Inferior parietal cortex (tissue), 1 donor: ENCODE measurements around the gene RNF169.

Experiments
- DNase-seq: peaks from one replicate; pipeline ENCODE4 v3.0.0-alpha.2; 2016; ENCODE audit errors: extremely low spot score

Gene RNF169

DNA sequence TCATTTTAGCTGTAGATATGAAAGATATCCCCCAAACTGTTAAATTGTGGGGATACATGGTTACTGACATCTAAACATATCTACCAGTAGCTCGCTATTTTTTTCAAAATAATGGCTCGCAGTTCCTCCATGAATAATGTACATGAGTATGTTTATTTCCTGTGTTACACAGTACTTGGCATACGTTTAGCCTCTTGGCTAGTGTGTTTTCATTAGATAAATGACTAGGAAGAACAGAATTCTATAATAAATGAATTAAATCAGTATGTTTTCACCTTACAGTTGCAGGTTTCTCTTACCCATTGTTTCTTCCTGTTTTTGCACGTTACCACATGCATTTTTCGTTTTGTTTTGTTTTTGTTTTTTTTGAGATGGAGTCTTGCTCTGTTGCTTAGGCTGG lies 21.8 kb downstream of the RNF169 start:
- DNase-seq, result no peak

DNA sequence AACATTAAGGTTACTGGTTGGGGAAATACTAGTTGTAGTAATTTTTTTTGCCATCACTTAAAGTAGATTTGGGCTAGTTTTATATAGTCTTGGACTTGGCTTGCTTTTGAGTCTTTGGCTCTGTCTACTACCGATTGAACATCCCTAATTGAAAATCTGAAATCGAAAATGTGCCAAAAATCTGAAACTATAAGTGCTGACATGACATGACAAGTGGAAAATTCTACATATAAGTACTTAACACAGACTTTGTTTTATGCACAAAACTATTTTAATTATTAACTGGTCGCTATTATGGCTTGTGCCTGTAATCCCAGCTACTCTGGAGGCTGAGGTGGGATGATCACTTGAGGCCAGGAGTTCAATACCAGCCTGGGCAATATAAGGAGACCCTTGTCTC lies 22.5 kb downstream of the RNF169 start:
- DNase-seq, result no peak

DNA sequence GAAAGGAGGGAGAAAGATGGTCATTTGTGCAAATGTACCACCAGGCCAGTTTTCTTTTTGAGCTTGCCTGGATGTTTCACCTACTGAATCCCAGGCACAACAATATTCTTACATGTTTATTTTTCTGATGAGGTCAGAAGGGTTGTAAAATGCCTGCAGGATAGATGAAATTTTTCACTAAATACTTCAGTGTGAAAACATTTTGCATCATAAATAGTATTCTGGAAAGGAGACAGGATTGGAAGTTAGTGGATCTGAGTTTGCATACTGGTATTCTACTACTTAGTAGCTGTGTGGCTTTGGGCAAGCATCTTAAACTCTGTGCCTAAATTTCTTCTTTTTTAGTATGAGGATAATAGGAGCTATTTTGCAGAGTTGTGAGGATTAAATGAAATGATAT lies 24.8 kb downstream of the RNF169 start:
- no peak for DNase-seq

DNA sequence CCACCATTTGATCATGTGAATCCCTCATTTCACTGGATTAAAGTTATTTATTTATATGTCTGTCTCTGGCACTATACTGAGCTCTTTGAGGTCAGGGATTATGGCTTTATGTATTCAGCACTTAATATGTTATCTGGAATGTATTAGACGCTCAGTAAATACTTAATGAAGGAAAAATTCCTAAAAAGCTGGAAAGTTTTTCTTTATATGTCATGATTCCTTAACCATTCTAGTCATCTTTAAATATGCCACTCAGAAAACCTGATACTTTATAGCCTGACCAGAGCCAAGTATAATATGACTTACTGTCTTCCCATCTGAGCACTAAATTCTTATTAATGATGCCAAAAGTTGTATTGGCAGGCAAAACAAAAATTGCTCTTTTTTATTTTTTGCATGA lies 27.1 kb downstream of the RNF169 start:
- no peak for DNase-seq

DNA sequence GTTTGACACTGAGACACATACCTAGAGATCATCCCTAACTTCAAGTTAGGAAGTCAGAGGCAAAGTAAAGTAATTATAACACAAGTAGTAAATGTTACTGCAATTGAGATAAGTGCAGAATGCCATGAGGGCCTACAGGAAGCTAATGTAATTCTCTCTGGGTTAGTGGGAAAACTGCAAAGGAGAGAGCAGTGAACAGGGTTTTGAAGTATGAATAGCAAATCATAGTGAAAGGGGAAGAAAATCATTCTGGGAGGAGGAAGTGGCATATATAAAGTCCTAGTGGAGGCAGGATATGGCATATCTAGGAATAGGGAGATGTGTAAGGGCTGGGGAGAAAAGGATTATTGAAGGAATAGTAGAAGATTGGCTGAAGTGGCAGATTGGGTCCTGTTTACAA lies 27.9 kb downstream of the RNF169 start:
- no peak for DNase-seq

DNA sequence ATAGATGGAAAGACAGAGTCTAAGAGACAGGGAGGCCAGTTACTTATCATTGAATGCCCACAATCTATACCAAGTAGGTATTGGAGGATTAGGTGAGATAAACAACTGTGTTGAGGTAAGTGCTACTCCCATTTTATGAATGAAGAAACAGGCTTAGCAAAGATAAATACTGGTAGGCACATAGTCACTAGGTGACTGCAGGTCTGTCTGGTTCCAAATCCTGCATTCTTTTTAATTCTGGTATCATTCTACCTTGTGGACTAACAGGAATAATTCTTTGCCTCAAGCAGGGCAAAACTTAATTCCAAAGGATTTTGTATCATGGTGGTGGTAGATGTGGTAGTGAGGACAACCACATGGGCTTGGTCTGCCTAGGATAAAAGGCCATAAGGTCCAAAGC lies 28.4 kb downstream of the RNF169 start:
- DNase-seq, result no peak

DNA sequence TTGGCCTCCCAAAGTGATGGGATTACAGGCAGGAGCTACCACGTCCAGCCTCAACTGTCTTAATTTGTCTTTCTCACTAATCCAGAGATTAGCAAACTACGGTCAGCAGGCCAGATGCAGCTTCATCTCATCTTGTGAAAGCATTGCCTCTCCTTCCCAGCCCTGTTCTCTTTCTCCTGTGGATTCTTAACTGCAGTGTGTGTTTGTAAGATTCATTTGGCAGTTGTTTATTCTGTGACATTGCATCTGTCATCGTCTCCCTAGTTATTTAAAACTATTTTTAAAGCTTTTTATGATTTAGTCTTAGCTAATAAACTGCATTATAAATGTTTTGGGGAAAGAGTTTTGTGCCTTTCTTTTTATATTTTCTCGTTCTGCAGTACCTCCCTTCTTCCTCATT lies 29.2 kb downstream of the RNF169 start:
- DNase-seq, result no peak

DNA sequence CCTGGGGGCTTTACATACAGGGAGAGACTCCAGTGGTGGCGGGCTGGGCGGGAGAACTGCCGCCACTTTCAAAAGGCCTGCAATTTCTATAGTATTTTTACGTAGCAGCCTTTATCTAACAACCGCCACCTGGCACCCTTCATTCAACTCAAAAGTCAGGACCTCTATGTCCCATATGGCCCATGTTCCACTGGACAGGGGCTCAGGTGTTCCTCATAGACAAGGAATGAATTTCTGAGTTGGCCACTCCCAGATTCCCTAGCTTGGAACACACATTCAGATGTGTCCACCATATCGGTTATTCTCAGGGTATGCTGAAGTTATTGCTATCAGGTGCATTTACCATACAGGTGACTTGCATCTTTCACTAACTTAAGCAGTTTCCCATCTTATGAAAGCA lies 29.9 kb downstream of the RNF169 start:
- no peak for DNase-seq

DNA sequence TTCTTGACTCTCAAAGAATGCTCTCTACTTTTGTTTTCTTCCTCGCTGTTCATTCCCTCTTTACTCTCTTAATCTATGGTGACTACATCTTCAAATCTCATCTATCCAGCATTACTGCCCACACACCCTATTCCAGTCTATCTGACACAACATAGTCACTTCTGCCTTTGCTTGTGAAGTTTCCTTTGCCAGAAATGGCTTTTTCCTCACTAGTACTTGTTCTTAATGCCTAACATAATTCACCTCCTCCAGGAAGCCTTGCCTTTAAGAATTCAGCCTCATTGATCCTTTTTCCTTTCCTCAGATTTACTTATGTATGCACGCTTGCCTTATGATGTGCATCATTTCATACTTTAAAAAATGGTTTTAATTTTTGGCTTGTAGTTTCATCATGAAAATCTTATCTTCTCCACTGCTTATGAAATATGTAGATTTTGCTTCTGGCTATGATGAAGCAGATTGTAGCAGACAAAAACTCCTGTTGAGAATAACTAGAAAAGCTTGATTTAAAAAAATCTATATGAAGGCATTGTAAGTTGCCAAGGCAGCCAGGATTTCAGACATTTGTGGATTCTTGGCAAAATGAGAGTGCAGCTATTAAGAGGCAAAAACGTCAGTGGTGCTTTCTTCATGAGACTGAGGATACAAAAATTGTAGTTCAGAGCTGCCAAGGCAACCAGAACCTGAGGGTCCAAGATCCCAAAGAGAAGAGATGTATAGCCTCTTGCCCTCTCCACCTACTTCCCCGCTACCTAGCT lies 31.8 kb downstream of the RNF169 start:
- DNase-seq, result peak; percentile 40

DNA sequence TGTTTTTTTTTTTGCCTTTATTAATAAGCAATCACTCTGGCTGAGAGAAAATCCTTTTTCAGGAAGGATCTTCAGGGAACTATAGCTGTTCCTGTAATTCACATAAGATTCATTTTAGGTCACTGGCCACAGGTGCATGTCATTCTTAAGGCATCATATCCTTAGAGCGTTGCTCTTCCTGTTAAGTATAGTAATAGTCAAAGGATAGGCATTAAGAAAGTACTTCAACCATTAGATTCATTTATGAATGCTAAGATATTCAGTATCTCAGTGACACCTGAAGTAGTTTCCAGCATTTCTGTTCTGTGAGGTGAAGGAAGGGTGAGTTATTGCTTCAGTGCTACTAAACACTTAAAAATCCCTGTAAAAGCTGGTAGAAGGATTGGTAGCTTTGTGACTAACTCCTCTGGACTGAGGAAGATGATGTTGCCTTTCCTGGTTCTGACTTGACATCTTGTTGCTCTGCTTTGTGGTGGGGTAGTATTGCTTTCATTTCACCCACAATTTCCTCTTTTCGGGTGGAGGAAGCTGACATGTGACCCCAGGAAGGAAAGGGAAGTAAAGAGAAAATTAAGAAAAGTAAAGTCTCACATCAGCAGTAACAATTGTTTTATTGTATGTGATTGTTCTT lies 34.7 kb downstream of the RNF169 start:
- peak; percentile 32 for DNase-seq

DNA sequence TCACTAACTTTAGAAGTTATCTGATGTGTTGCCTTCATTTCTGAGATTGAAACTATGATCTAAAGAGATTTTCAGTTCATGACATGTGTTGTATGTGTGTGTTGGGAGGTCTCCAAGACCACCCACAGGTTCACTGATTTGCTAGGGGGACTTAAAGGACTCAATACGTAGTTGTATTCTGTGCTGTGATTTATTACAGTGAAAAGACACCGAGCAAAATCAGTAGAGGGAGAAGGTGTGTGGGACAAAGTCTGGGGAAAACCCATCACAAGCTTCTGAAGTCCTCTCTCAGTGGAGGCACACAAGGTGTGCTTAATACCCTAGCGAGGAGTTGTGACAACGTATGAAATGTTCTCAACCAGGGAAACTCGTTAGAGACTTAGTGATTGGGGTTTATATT lies 35.6 kb downstream of the RNF169 start:
- no peak for DNase-seq

DNA sequence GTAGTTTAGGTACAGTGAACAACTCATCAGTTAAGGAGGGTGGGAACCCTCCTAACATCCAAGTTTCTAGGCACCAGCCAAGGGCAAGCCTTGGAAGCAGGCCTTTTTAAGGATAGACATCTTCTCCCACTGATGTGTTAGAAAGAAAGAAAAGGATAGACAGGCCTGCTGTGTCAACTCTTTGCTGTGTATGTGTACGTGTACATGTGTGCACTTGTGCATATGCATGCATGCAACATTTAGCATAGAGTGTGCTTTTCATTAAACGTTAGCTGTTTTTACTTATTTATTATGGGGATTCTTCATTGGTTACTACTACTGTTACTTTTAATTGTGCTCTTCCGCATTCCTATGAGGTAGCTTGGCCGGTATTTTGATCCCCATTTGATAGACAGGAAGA lies 36.1 kb downstream of the RNF169 start:
- no peak for DNase-seq

DNA sequence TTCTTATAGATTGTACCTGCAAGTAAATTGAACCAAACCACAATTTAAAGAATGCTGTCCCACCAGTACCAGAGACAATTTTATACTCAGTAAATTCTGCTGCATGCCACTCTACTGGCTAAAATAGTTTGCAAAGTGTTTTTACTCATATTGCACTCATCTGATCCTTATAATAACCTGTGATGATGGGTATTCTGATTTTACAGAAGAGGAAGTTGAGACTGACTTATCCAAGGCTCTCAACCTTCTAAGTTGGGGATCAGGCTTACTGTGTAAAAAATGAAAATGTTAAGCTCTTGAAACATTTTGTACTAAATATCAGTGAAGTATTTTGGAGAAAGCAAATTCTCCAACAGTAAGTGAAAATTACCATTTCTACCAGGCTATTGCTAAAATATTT lies 37.9 kb downstream of the RNF169 start:
- DNase-seq, result no peak

DNA sequence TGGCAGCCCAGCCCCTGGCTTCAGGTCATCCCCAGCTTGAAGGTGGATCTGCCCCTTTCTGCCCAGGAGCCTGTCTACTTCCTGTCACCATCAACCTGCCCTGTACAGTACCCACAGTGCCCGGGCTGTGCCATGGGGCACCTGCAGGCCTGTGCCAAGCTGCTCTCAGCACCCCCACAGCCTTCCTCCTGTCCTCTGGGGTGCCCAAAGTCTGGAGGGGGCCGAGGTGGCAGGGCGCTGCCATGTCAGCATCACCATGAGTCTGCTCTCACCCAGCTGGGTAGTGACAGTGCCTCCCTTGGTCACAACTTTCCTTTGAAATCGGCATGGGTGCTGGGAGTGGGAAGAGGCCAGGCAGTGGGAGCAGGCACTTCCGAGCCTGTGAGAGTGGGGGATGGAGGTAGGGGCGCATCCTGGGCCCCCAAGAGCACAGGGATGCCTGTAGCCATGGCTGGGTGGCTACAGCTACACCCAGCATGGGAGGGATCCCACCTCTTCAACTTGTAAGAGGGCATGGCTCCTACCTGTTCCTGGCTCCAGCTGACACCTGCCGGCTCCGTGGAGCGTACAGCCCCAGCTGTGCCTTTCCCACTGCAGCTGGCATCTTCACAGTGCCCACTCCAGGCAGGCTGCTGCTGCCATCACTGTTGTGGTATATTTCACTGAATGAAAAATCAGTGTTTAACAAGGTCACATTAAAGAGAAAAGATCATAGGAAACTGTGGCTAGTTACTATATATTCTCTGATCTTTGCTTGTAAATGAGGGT lies 42.9 kb downstream of the RNF169 start:
- no peak for DNase-seq

DNA sequence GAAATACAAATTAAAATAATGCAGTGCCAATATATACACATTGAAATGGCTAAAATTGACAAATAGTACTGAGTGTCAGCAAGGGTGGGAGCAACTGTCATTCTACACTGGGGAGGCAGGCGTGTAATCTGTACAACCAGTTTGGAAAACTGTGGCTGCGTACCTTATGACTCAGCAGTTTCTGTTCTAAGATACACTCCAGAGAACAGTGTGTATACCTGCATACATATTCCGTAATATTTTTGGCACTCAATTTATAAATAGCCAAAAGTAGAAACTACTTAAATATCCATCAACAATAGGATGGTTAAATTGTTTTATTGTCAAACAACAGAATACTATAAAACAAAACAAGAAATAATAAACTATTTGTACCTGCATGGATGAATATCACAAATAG lies 57.6 kb downstream of the RNF169 start:
- no peak for DNase-seq

DNA sequence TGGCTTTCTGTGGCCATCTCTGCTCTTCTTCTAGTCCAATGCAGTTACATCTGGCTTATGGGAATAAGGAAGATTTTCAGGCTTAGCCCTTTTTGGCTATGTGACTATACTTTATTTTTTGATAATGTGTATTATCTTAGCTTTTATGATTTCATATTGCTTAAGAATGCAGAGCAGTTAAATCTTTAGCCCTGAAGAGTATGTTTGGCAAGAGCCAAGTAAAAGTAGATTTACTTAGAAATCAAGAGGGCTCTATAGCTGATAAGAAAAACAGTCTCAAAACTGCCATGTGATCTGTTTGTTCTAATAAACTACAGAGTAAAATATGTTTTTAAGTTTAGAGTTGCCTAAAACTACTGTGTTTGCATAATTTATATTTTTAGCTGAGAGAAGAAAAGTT lies 61.2 kb downstream of the RNF169 start:
- no peak for DNase-seq

DNA sequence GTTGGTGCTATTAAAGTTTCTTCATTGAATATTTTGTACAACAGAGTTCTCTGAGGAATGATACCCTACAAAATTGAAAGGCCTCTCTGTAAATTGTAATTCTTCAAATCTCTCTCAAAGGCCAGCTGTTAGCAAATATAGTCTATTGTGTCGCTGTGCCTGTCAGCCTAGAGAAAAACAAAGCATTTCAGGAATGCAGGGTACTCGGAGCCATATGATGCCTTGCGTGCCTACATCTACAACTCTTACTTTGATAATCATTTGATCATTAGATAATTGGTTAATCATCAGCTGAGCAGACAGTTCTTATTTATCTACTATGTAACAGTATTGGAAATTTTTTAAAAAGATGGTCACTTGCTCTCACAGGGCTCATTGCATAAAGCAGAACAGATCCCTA lies 67.3 kb downstream of the RNF169 start:
- no peak for DNase-seq

DNA sequence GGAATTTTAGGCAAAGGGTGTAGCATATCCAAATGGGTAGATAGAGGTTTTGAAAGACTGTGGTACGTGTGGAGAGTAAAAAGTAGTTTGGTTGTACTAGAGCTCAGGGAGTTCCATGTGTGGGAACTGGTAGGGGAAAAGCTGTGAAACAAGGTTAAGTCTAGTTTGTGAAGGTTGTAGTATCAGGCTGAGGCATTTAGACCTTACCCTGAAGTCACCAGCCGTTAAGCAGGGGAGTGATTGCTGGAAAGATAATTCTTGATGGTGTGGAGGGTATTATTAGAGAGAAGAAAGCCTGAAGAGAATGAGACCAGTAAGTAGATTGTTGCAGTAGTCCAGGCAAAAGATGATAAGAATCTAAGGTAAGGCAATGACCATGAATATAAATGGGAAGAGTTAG lies 68.0 kb downstream of the RNF169 start:
- DNase-seq, result no peak

DNA sequence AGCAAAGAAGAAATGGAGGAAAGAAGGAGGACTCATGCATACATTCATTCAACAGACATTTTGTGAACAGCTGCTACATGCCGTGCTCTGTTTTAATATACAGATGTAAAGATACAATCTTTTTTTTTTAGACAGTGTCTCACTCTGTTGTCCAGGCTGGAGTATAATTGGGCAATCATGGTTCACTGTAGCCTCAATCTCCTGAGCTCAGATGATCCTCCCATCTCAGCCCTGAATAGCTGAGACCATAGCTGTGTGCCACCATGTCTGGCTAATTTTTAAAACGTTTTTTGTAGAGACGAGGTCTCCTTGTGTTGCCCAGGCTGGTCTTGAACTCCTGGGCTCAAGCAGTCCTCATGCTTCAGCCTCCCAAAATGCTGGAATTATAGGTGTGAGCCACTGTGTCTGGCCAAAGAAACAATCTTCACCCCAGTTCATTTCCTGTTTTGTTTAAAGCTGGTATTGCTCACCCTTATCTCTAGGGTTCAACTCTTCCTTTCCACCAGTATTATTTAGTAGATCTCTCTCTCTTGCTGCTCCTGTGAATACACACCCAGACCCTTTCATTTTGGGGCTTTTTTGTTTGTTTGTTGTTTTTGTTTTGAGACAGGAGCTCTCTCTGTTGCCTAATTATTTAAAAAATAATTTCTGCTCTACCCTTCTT lies 69.8 kb downstream of the RNF169 start:
- no peak for DNase-seq

DNA sequence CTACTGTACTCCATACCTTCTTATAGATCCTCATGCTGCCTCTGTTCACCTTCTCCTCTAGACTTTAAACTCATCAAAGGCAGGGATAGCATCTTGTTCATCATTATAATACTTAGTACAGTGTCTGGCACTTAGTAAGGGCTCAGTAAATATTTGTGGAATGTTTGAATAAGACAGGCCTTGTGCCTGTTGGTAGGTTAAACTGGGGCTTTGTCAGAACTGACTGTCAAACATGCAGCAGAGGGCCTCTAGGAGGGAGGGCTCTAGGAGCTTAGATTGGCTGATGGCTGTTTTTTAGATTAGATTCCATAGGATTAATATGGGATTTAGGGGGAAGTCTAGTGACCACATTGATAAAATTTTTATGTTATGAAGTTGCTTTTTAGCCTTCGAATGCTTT lies 70.8 kb downstream of the RNF169 start:
- no peak for DNase-seq

DNA sequence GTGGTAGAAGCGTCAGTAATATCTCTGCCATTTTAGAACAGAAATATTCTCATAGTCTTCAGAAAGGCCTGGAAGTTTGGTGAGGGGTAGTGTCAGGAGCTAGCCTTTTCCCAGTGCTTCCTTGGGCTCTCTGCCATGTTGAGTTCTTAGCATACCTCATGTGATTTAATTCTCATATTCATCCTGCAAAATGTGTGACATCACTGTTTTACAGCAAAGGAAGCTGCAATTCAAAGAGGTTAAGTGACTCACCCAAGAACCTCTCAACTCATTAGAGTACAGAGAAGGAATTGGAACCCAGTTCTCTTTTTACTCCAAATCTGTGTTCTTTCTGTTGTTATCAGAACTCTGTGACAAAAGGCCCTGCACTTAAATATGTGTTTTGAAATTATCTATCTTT lies 72.1 kb downstream of the RNF169 start:
- no peak for DNase-seq

DNA sequence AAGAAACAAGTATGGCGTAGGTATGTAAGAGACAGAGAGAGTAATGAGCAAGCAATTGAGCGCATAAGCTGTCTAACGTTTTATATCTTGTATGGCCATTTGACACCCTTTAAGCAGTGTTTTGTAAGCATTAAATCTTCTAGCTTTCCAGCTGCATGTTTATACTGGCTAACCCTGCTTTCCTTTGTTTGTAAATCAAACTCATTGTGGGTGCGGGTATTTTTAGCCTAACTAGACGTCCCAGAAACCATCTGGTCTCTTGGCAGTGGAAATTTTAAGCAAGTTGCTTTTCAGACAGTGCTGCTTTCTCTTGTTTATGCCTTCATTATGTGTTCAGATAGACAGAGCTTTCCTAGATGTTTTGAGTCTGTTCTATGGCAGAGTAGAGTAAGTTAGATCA lies 73.5 kb downstream of the RNF169 start:
- peak; percentile 69 for DNase-seq
